Endodermal cell (in vitro differentiated cells): ENCODE results near the gene CDH23. TPM values are rescaled to one million over a fixed set of nuclear protein-coding genes. Genes with fewer than 3 reads are reported as not detected.

Experiments
- DNase-seq: peaks from one replicate; pipeline ENCODE4 v3.0.0-alpha.2; 2017
- H3K27ac ChIP-seq: 2 replicates; pipeline ENCODE4 v1.5.1; 2013; ENCODE audit warnings: mild to moderate bottlenecking, low read depth, low read length, moderate library complexity
- H3K27me3 ChIP-seq: 2 replicates; pipeline ENCODE4 v1.6.1; 2013; ENCODE audit warnings: mild to moderate bottlenecking, low read length, moderate library complexity; ENCODE audit not compliant: insufficient read depth, control insufficient read depth, poor library complexity, severe bottlenecking
- H3K36me3 ChIP-seq: 2 replicates; pipeline ENCODE4 v1.7.0; 2013; ENCODE audit warnings: mild to moderate bottlenecking, low read length, moderate library complexity; ENCODE audit not compliant: control insufficient read depth, insufficient read depth
- H3K4me1 ChIP-seq: one replicate; pipeline ENCODE4 v1.7.0; 2013; ENCODE audit warnings: low read length; ENCODE audit not compliant: control insufficient read depth, insufficient read depth
- H3K4me3 ChIP-seq: 2 replicates; pipeline ENCODE4 v1.5.1; 2013; ENCODE audit warnings: mild to moderate bottlenecking, low read length, moderate library complexity
- H3K9ac ChIP-seq: 2 replicates; pipeline ENCODE4 v1.6.1; 2013; ENCODE audit warnings: mild to moderate bottlenecking, low read length, moderate library complexity; ENCODE audit not compliant: poor library complexity, severe bottlenecking; ENCODE audit errors: extremely low read depth
- H3K9me3 ChIP-seq: 2 replicates; pipeline ENCODE4 v1.6.1; 2013; ENCODE audit warnings: mild to moderate bottlenecking, low read length, moderate library complexity; ENCODE audit not compliant: control insufficient read depth
- H3K27ac Mint-ChIP-seq: 2 replicates; pipeline ENCODE4 v1.8.0; 2020; ENCODE audit warnings: mixed read lengths
- H3K27me3 Mint-ChIP-seq: 2 replicates; pipeline ENCODE4 v1.8.0; 2021; ENCODE audit warnings: mild to moderate bottlenecking, mixed read lengths; ENCODE audit not compliant: insufficient read depth
- H3K36me3 Mint-ChIP-seq: 2 replicates; pipeline ENCODE4 v1.8.0; 2020; ENCODE audit warnings: low read depth, mixed read lengths
- H3K4me1 Mint-ChIP-seq: 2 replicates; pipeline ENCODE4 v1.8.0; 2020; ENCODE audit warnings: mixed read lengths
- H3K4me3 Mint-ChIP-seq: 2 replicates; pipeline ENCODE4 v1.8.0; 2020; ENCODE audit warnings: mild to moderate bottlenecking, moderate library complexity, mixed read lengths
- H3K9me3 Mint-ChIP-seq: 2 replicates; pipeline ENCODE4 v1.8.0; 2020; ENCODE audit warnings: mild to moderate bottlenecking, mixed read lengths
- WGBS, 2 experiments: methylation state at CpG; one replicate each; pipeline versions ENCODE4 v1.1.5 to v1.1.7; 2013; ENCODE audit warnings: missing lambda C conversion rate in 2 of 2, mixed read lengths in 1 of 2; ENCODE audit not compliant: insufficient coverage in 1 of 2, insufficient read length in 1 of 2; 5-methylcytosine and 5-hydroxymethylcytosine counted together
- total RNA-seq, 2 donors: library from RNA; stranded (reverse); fragmentation: NEBNext Ultra II Directional in 1 of 2; extraction: Animal tissue kit (Norgen Biotek cat#: 25700) in 1 of 2; gene quantifications; 2 replicates in 1 of 2; 3 replicates in 1 of 2; pipeline ENCODE4 v1.2.1, GENCODE V29; 2021
- TF ChIP-seq, protein P1 (sequence below): fragments of 200-600 bp; sonication (generic); conservative IDR thresholded peaks from 2 replicates; pipeline ENCODE4 v1.5.0; 2021; ENCODE audit warnings: antibody characterized with exemption, mild to moderate bottlenecking

Gene CDH23
- total RNA-seq, 2 donors from 2014 or later = 2.1 to 4.2 TPM

- Mint-ChIP-seq H3K4me1 (peaks cover 15% of the 10 kb centered on the region), H3K27me3 (no peaks in the 10 kb centered on the region), H3K4me3 (no peak overlapping the region), H3K9me3 (no peaks in the 10 kb centered on the region), H3K27ac (no peak overlapping the region), H3K36me3 (no peaks in the 10 kb centered on the region)
- H3K36me3 ChIP-seq = no peaks in the 10 kb centered on the region
- TF ChIP-seq, protein P1, sequence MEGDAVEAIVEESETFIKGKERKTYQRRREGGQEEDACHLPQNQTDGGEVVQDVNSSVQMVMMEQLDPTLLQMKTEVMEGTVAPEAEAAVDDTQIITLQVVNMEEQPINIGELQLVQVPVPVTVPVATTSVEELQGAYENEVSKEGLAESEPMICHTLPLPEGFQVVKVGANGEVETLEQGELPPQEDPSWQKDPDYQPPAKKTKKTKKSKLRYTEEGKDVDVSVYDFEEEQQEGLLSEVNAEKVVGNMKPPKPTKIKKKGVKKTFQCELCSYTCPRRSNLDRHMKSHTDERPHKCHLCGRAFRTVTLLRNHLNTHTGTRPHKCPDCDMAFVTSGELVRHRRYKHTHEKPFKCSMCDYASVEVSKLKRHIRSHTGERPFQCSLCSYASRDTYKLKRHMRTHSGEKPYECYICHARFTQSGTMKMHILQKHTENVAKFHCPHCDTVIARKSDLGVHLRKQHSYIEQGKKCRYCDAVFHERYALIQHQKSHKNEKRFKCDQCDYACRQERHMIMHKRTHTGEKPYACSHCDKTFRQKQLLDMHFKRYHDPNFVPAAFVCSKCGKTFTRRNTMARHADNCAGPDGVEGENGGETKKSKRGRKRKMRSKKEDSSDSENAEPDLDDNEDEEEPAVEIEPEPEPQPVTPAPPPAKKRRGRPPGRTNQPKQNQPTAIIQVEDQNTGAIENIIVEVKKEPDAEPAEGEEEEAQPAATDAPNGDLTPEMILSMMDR = no peak
- 85 to 100% methylated on average over 1 to 2 of the region's 2 CpGs for WGBS, 2 experiments
- H3K9me3 ChIP-seq = no peaks in the 10 kb centered on the region
- no peak overlapping the region for H3K27ac ChIP-seq
- no peaks in the 10 kb centered on the region for H3K4me1 ChIP-seq
- no peak overlapping the region for H3K9ac ChIP-seq
- H3K4me3 ChIP-seq = no peak overlapping the region
- no peak for DNase-seq
- no peaks in the 10 kb centered on the region for H3K27me3 ChIP-seq
These were observed 184.2 kb downstream of the CDH23 start for GRCh38 chr10:71580926-71581325.

- Mint-ChIP-seq H3K27ac (no peak overlapping the region), H3K9me3 (no peaks in the 10 kb centered on the region), H3K36me3 (no peaks in the 10 kb centered on the region), H3K4me3 (no peak overlapping the region), H3K27me3 (no peaks in the 10 kb centered on the region), H3K4me1 (peaks cover 11% of the 10 kb centered on the region)
- Histone ChIP-seq H3K27me3 (no peaks in the 10 kb centered on the region), H3K9me3 (no peaks in the 10 kb centered on the region), H3K36me3 (no peaks in the 10 kb centered on the region), H3K9ac (no peak overlapping the region), H3K27ac (no peak overlapping the region), H3K4me3 (no peak overlapping the region), H3K4me1 (no peaks in the 10 kb centered on the region)
- 74 to 86% methylated on average over 2 to 3 of the region's 3 CpGs for WGBS, 2 experiments
- TF ChIP-seq, protein P1 = no peak
- DNase-seq = no peak
These were observed 184.7 kb downstream of the CDH23 start for GRCh38 chr10:71581376-71581775.

DNA sequence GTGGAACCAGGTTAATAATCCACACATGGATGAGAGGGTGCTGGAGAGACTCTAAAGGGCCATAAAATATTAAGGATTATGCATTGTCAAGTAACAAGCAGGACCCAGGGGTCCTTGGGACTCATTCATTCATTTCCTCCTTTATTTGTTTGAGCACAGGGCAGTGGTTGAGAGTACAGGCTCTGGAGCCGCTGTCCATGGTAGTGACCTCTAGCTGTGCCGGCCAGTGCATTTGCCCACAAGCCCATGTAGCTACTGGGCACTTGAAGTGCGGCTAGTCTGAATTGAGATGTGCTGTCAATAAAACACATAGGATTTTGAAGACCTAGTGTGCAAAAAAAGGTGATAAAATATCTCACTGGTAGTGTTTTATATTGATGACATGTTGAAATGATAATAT, 185.3 kb downstream of the CDH23 start:
- H3K4me1 ChIP-seq = no peaks in the 10 kb centered on the region
- H3K9me3 ChIP-seq = no peaks in the 10 kb centered on the region

More for the DNA sequence above, 185.3 kb downstream of the CDH23 start:
- H3K27ac ChIP-seq = no peak overlapping the region
- H3K27me3 Mint-ChIP-seq = no peaks in the 10 kb centered on the region
- no peak overlapping the region for H3K27ac Mint-ChIP-seq
- H3K4me3 ChIP-seq = no peak overlapping the region
- H3K4me3 Mint-ChIP-seq = no peak overlapping the region
- no peak overlapping the region for H3K9ac ChIP-seq
- H3K36me3 ChIP-seq = no peaks in the 10 kb centered on the region
- peaks cover 4% of the 10 kb centered on the region for H3K4me1 Mint-ChIP-seq
- TF ChIP-seq, protein P1 = no peak
- no peaks in the 10 kb centered on the region for H3K27me3 ChIP-seq
- WGBS, 2 experiments = 79 to 83% methylated on average over 2 to 3 of the region's 3 CpGs
- peak; percentile 88 for DNase-seq
- H3K36me3 Mint-ChIP-seq = no peaks in the 10 kb centered on the region
- H3K9me3 Mint-ChIP-seq = no peaks in the 10 kb centered on the region
